Rectal smooth muscle tissue (tissue), 1 donor: ENCODE data around the gene TRAPPC3.

ENCODE experiments used
- H3K27ac ChIP-seq: one replicate; pipeline ENCODE4 v1.7.0; 2013; ENCODE audit warnings: low read depth, low read length, inconsistent platforms
- H3K27me3 ChIP-seq: one replicate; pipeline ENCODE4 v1.7.0; 2013; ENCODE audit warnings: low read length; ENCODE audit not compliant: control insufficient read depth, insufficient read depth
- H3K36me3 ChIP-seq: one replicate; pipeline ENCODE4 v1.7.0; 2013; ENCODE audit warnings: low read length; ENCODE audit not compliant: control insufficient read depth, insufficient read depth
- H3K4me1 ChIP-seq: one replicate; pipeline ENCODE4 v1.7.0; 2013; ENCODE audit warnings: low read length; ENCODE audit not compliant: control insufficient read depth, insufficient read depth
- H3K4me3 ChIP-seq: one replicate; pipeline ENCODE4 v1.7.0; 2013; ENCODE audit warnings: low read length
- H3K9ac ChIP-seq: one replicate; pipeline ENCODE4 v1.7.0; 2013; ENCODE audit warnings: low read length

The TRAPPC3 gene

GRCh38 chr1:36112823-36113222 lies 36.5 kb downstream of the TRAPPC3 start:
- no peak overlapping the region for H3K27ac ChIP-seq
- H3K9ac ChIP-seq = no peak overlapping the region
- no peak overlapping the region for H3K4me3 ChIP-seq
- H3K4me1 ChIP-seq = peaks cover 12% of the 10 kb centered on the region
- no peaks in the 10 kb centered on the region for H3K27me3 ChIP-seq
- no peaks in the 10 kb centered on the region for H3K36me3 ChIP-seq

GRCh38 chr1:36111151-36111550 lies 38.1 kb downstream of the TRAPPC3 start:
- Histone ChIP-seq H3K4me3 (no peak overlapping the region), H3K27ac (no peak overlapping the region), H3K36me3 (no peaks in the 10 kb centered on the region), H3K4me1 (peaks cover 8% of the 10 kb centered on the region), H3K9ac (no peak overlapping the region), H3K27me3 (no peaks in the 10 kb centered on the region)

- Histone ChIP-seq H3K27ac (no peak overlapping the region), H3K4me3 (no peak overlapping the region), H3K36me3 (no peaks in the 10 kb centered on the region), H3K9ac (no peak overlapping the region), H3K27me3 (no peaks in the 10 kb centered on the region), H3K4me1 (no peaks in the 10 kb centered on the region)
Measured at GRCh38 chr1:36109041-36109679, 40.1 kb downstream of the TRAPPC3 start.

GRCh38 chr1:36108314-36108713 lies 41.0 kb downstream of the TRAPPC3 start:
- Histone ChIP-seq H3K9ac (no peak overlapping the region), H3K4me3 (no peak overlapping the region), H3K36me3 (no peaks in the 10 kb centered on the region), H3K4me1 (no peaks in the 10 kb centered on the region), H3K27ac (no peak overlapping the region), H3K27me3 (no peaks in the 10 kb centered on the region)

- Histone ChIP-seq H3K9ac (no peak overlapping the region), H3K27ac (no peak overlapping the region), H3K4me1 (no peaks in the 10 kb centered on the region), H3K4me3 (no peak overlapping the region), H3K36me3 (no peaks in the 10 kb centered on the region), H3K27me3 (no peaks in the 10 kb centered on the region)
Measured at GRCh38 chr1:36107394-36107793, 41.9 kb downstream of the TRAPPC3 start.

- H3K27ac ChIP-seq = no peak overlapping the region
- H3K4me3 ChIP-seq = no peak overlapping the region
- no peaks in the 10 kb centered on the region for H3K4me1 ChIP-seq
- H3K9ac ChIP-seq = no peak overlapping the region
- no peaks in the 10 kb centered on the region for H3K27me3 ChIP-seq
- H3K36me3 ChIP-seq = no peaks in the 10 kb centered on the region
Measured at GRCh38 chr1:36106269-36106668, 43.0 kb downstream of the TRAPPC3 start.

GRCh38 chr1:36101546-36101945 lies 47.7 kb downstream of the TRAPPC3 start:
- Histone ChIP-seq H3K36me3 (no peaks in the 10 kb centered on the region), H3K27ac (no peak overlapping the region), H3K4me3 (no peak overlapping the region), H3K27me3 (no peaks in the 10 kb centered on the region), H3K4me1 (no peaks in the 10 kb centered on the region), H3K9ac (no peak overlapping the region)

- Histone ChIP-seq H3K27me3 (no peaks in the 10 kb centered on the region), H3K4me1 (no peaks in the 10 kb centered on the region), H3K27ac (no peak overlapping the region), H3K4me3 (no peak overlapping the region), H3K36me3 (no peaks in the 10 kb centered on the region), H3K9ac (no peak overlapping the region)
Measured at GRCh38 chr1:36100376-36100775, 48.9 kb downstream of the TRAPPC3 start.

- Histone ChIP-seq H3K9ac (no peak overlapping the region), H3K27me3 (no peaks in the 10 kb centered on the region), H3K4me3 (no peak overlapping the region), H3K4me1 (no peaks in the 10 kb centered on the region), H3K27ac (no peak overlapping the region), H3K36me3 (peaks cover 2% of the 10 kb centered on the region)
Measured at GRCh38 chr1:36099681-36100341, 49.5 kb downstream of the TRAPPC3 start.

GRCh38 chr1:36098650-36099365 lies 50.5 kb downstream of the TRAPPC3 start:
- H3K36me3 ChIP-seq = peaks cover 6% of the 10 kb centered on the region
- H3K27me3 ChIP-seq = no peaks in the 10 kb centered on the region
- no peak overlapping the region for H3K4me3 ChIP-seq
- H3K27ac ChIP-seq = no peak overlapping the region
- H3K9ac ChIP-seq = no peak overlapping the region
- no peaks in the 10 kb centered on the region for H3K4me1 ChIP-seq

- Histone ChIP-seq H3K36me3 (peaks cover 13% of the 10 kb centered on the region), H3K4me1 (no peaks in the 10 kb centered on the region), H3K27ac (no peak overlapping the region), H3K27me3 (no peaks in the 10 kb centered on the region), H3K4me3 (no peak overlapping the region), H3K9ac (no peak overlapping the region)
Measured at GRCh38 chr1:36097693-36098585, 51.3 kb downstream of the TRAPPC3 start.
